Measurements from ENCODE around the gene PPP3R1. TPM values are rescaled to one million over a fixed set of nuclear protein-coding genes. Genes with fewer than 3 reads are reported as not detected.

The PPP3R1 gene
- total and polyA plus RNA-seq, 2 of the 8 experiments (the other 6 are each of a cell fraction or from before 2014, with no cell fraction given), result 9.3 to 85.1 TPM

DNA sequence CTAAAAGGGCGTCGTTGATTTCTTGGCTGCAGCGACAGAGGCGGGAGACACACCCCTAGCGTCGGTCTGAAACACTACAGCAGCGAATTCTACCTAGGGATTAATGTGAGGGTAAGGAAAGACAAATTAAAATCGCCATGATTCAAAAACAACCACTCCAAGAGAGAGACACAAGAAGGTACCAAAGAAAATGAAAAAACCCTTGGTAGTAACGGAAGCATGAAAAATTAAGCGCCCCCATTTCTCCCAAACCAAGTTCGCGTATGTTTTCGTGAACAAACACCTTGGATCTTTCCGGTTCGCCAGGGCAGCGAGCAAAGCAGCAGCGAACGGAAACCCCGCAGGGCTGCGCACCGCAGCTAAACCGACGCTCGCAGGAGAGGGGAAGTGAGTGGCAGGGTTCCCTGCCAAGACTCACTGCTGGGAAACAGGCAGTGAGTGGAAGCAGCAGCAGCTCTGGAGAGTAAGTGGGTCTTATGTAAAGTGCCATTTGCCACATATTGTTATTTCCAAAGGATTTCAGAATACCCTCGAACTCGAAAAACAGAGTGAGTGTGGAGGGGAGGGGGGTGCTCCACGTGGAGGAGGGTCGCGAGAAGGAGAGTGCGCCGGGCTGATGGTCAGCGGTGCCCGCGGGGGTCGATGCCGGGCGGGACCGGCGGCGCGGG, 1.0 kb downstream of the PPP3R1 start:
- ChIA-PET CTCF (ENCODE audit: partially characterized antibody) (interaction anchor here (1.4 kb wide), 1 partner anchor 14 kb away, joined by 6 read pairs; no protein-coding TSS in a partner anchor), POLR2A (ENCODE audit: partially characterized antibody) (interaction anchor here (0.6 to 3.1 kb wide), 4 partner anchors 17 to 94 kb away, joined by 3 to 15 read pairs (median 4); partner anchors contain the start of gene PNO1)
- H3K23ac ChIP-seq (ENCODE audit: insufficient read length), result no peak overlapping the region
- H3K4me1 ChIP-seq (replicated peaks in 1 of 4; ENCODE audit: control insufficient read depth in 3 of 4, insufficient read depth in 4 of 4, low read length in 3 of 4), result peaks cover 2 to 13% (median 4%) of the 10 kb centered on the region in 4 experiments; a peak in 5 of 7 replicates
- H3K27me3 ChIP-seq (replicated peaks in 1 of 4; ENCODE audit: control insufficient read depth in 3 of 4, extremely low read depth in 1 of 4, insufficient read depth in 3 of 4, low read length in 3 of 4), result no peaks in the 10 kb centered on the region
- H3K18ac ChIP-seq (ENCODE audit: extremely low read depth, low read length), result no peak overlapping the region; the same call in 1 of the 2 replicates
- peak overlapping the region; percentile 54; the same call in 1 of the 2 replicates for H3K27ac ChIP-seq (ENCODE audit: low read depth, low read length)
- peaks cover 3% of the 10 kb centered on the region for H3K79me1 ChIP-seq (ENCODE audit: low read depth, low read length)
- WGBS, 2 experiments (ENCODE audit: extremely low coverage in 1 of 2, insufficient coverage in 1 of 2, insufficient read length in 1 of 2, insufficient replicate concordance in 2 of 2, low coverage in 1 of 2, low lambda C conversion rate in 2 of 2, missing lambda C conversion rate in 1 of 2), result 1% methylated on average over 29 of the region's 41 CpGs; no CpG with 5 or more reads in 1 of the 2 experiments
- H3K4ac ChIP-seq (replicated peaks; ENCODE audit: insufficient read length, low read depth, low read length), result no peak overlapping the region
- peaks cover 5% of the 10 kb centered on the region; the same call in 1 of the 2 replicates for H3K23me2 ChIP-seq (ENCODE audit: low read depth, low read length)
- H4K91ac ChIP-seq (replicated peaks; ENCODE audit: insufficient read length, low read length), result no peak overlapping the region
- no peak overlapping the region for H3K14ac ChIP-seq (ENCODE audit: insufficient read length)
- no peak overlapping the region for H2BK120ac ChIP-seq (replicated peaks; ENCODE audit: low read depth, low read length)
- H3K4me3 ChIP-seq (ENCODE audit: extremely low read depth in 1 of 4, insufficient read depth in 2 of 4, low read depth in 3 of 4, low read length in 4 of 4), result peak overlapping the region; percentile 91 to 95 (median 94)
- no peak overlapping the region; the same call in 1 of the 2 replicates for H2AFZ ChIP-seq (ENCODE audit: low read length)
- H3K9me3 ChIP-seq (ENCODE audit: insufficient read depth in 2 of 2, low read depth in 1 of 2, low read length in 1 of 2), result no peaks in the 10 kb centered on the region
- peak overlapping the region; percentile 49 for H4K5ac ChIP-seq (ENCODE audit: insufficient read length, low read depth, low read length)
- no peak overlapping the region for H2BK20ac ChIP-seq (ENCODE audit: low read length)
- H2BK15ac ChIP-seq (ENCODE audit: low read length), result no peak overlapping the region
- FAIRE-seq (no peak), DNase-seq (ENCODE audit: low read depth in 1 of 2, low spot score in 2 of 2) (peak; percentile 25 to 65)
- H2BK12ac ChIP-seq (ENCODE audit: low read depth, low read length), result peak overlapping the region; percentile 86; the same call in 1 of the 2 replicates
- peaks cover 21 to 26% of the 10 kb centered on the region in 2 experiments for H4K20me1 ChIP-seq (replicated peaks in 1 of 2; ENCODE audit: control insufficient read depth in 1 of 2, insufficient read depth in 2 of 2, low read length in 2 of 2)
- H4K8ac ChIP-seq (ENCODE audit: extremely low read depth, insufficient read depth, low read length), result peak overlapping the region; percentile 7; the same call in 1 of the 2 replicates
- H3K9ac ChIP-seq (replicated peaks in 1 of 4; ENCODE audit: extremely low read depth in 1 of 4, low read depth in 3 of 4, low read length in 3 of 4), result peak overlapping the region; percentile 80 to 90 (median 86)
- peak overlapping the region; percentile 77 to 80 for H3K4me2 ChIP-seq (ENCODE audit: insufficient read depth in 1 of 2, low read depth in 2 of 2, low read length in 2 of 2)
- peak overlapping the region; percentile 66 for H3K56ac ChIP-seq (replicated peaks; ENCODE audit: insufficient read length, low read depth, low read length)
- peaks cover 39 to 60% of the 10 kb centered on the region in 2 experiments for H3K79me2 ChIP-seq (ENCODE audit: control insufficient read depth in 1 of 2, insufficient read depth in 2 of 2, low read length in 2 of 2)
- peak overlapping the region; percentile 94 for H2BK5ac ChIP-seq (ENCODE audit: low read depth, low read length)
- peaks cover 0 to 4% (median 0%) of the 10 kb centered on the region in 4 experiments; a peak in 1 of 8 replicates for H3K36me3 ChIP-seq (ENCODE audit: control insufficient read depth in 2 of 4, insufficient read depth in 4 of 4, low read length in 3 of 4)
- H2AK5ac ChIP-seq (ENCODE audit: low read depth, low read length), result no peak overlapping the region
- TF ChIP-seq HDAC2 (IDR thresholded peaks at IDR 0.05; ENCODE audit: borderline replicate concordance in 1 of 2, low read depth in 2 of 2, low read length in 2 of 2), result 0 out of 4 replicates have a peak, but pooled peaks of 1 of the 2 experiments have one; percentile 5
- TF ChIP-seq ZNF274 (IDR thresholded peaks at IDR 0.05; ENCODE audit: borderline replicate concordance, extremely low read depth, low read length), result no peak
- TF ChIP-seq CEBPB (IDR thresholded peaks at IDR 0.05; ENCODE audit: low read depth, low read length), result no peak
- TF ChIP-seq SIRT6 (IDR thresholded peaks at IDR 0.05; ENCODE audit: low read length), result no peak
- TF ChIP-seq HDAC6 (IDR thresholded peaks at IDR 0.05; ENCODE audit: low read depth, low read length), result no peak
- TF ChIP-seq, protein P1, sequence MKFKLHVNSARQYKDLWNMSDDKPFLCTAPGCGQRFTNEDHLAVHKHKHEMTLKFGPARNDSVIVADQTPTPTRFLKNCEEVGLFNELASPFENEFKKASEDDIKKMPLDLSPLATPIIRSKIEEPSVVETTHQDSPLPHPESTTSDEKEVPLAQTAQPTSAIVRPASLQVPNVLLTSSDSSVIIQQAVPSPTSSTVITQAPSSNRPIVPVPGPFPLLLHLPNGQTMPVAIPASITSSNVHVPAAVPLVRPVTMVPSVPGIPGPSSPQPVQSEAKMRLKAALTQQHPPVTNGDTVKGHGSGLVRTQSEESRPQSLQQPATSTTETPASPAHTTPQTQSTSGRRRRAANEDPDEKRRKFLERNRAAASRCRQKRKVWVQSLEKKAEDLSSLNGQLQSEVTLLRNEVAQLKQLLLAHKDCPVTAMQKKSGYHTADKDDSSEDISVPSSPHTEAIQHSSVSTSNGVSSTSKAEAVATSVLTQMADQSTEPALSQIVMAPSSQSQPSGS (IDR thresholded peaks at IDR 0.05; ENCODE audit: low read length), result 0 out of 2 replicates have a peak, but pooled peaks have one; percentile 37
- TF ChIP-seq JUND (IDR thresholded peaks at IDR 0.05; ENCODE audit: low read length), result no peak
- peak; percentile 26 to 52; a peak in 3 of 4 replicates for TF ChIP-seq RAD21 (IDR thresholded peaks at IDR 0.05 in 1 of 2, conservative IDR thresholded peaks at IDR 0.05 in 1 of 2; ENCODE audit: low read depth in 2 of 2, low read length in 2 of 2)
- TF ChIP-seq RFX5 (IDR thresholded peaks at IDR 0.05; ENCODE audit: borderline replicate concordance, low read depth, low read length), result no peak

Measured in H1 (cell line).